Measurements from ENCODE around the gene C1orf198.

C1orf198 gene

GRCh38 chr1:230892018-230892491 lies 23.7 kb upstream of the C1orf198 start:
- Histone ChIP-seq H3K4me1 (ENCODE audit: control insufficient read depth, insufficient read depth, low read length) (peaks cover 3% of the 10 kb centered on the region), H3K36me3 (ENCODE audit: control insufficient read depth, insufficient read depth, low read length) (no peaks in the 10 kb centered on the region), H3K9me3 (ENCODE audit: control insufficient read depth, insufficient read depth, low read length) (no peaks in the 10 kb centered on the region), H3K4me3 (ENCODE audit: low read length) (no peak overlapping the region), H3K27me3 (ENCODE audit: control insufficient read depth, insufficient read depth, low read length) (no peaks in the 10 kb centered on the region), H3K27ac (ENCODE audit: low read length) (no peak overlapping the region)
- no peak for DNase-seq (ENCODE audit: low read depth, low spot score)
- WGBS (ENCODE audit: insufficient coverage, insufficient read length), result no CpG with 5 or more reads among the region's 6 CpGs

DNA sequence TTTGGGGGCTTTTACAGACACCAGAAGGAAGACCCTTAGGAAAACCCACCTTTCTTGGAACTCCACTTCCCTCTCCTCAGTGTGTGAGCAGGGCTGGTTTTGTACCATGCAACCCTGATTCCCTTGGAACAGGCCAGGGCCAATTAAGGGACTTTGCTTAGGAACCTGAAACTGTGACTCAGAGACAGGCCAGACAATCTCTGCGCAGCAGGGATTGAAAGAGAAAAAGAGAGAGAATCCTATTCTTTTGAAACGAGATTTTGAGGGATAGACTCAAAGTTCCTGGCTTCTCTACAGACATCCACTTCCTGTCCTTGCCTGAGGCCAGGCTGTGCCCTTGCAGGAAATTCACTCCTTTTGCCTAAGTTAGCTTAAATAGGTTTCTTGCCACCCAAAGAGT lies 23.1 kb upstream of the C1orf198 start:
- no peak for DNase-seq (ENCODE audit: low read depth, low spot score)
- Histone ChIP-seq H3K27me3 (ENCODE audit: control insufficient read depth, insufficient read depth, low read length) (no peaks in the 10 kb centered on the region), H3K4me1 (ENCODE audit: control insufficient read depth, insufficient read depth, low read length) (peaks cover 3% of the 10 kb centered on the region), H3K36me3 (ENCODE audit: control insufficient read depth, insufficient read depth, low read length) (no peaks in the 10 kb centered on the region), H3K4me3 (ENCODE audit: low read length) (no peak overlapping the region), H3K9me3 (ENCODE audit: control insufficient read depth, insufficient read depth, low read length) (no peaks in the 10 kb centered on the region), H3K27ac (ENCODE audit: low read length) (no peak overlapping the region)
- WGBS (ENCODE audit: insufficient coverage, insufficient read length), result no CpG with 5 or more reads among the region's 2 CpGs

GRCh38 chr1:230884646-230885045 lies 16.3 kb upstream of the C1orf198 start:
- Histone ChIP-seq H3K4me1 (ENCODE audit: control insufficient read depth, insufficient read depth, low read length) (no peaks in the 10 kb centered on the region), H3K27ac (ENCODE audit: low read length) (no peak overlapping the region), H3K27me3 (ENCODE audit: control insufficient read depth, insufficient read depth, low read length) (no peaks in the 10 kb centered on the region), H3K9me3 (ENCODE audit: control insufficient read depth, insufficient read depth, low read length) (no peaks in the 10 kb centered on the region), H3K36me3 (ENCODE audit: control insufficient read depth, insufficient read depth, low read length) (no peaks in the 10 kb centered on the region), H3K4me3 (ENCODE audit: low read length) (no peak overlapping the region)
- no CpG with 5 or more reads among the region's 2 CpGs for WGBS (ENCODE audit: insufficient coverage, insufficient read length)
- no peak for DNase-seq (ENCODE audit: low read depth, low spot score)

GRCh38 chr1:230883967-230884366 lies 15.6 kb upstream of the C1orf198 start:
- no peaks in the 10 kb centered on the region for H3K9me3 ChIP-seq (ENCODE audit: control insufficient read depth, insufficient read depth, low read length)
- H3K4me1 ChIP-seq (ENCODE audit: control insufficient read depth, insufficient read depth, low read length), result no peaks in the 10 kb centered on the region
- no CpG with 5 or more reads among the region's 4 CpGs for WGBS (ENCODE audit: insufficient coverage, insufficient read length)
- no peak overlapping the region for H3K4me3 ChIP-seq (ENCODE audit: low read length)
- no peak overlapping the region for H3K27ac ChIP-seq (ENCODE audit: low read length)
- no peaks in the 10 kb centered on the region for H3K27me3 ChIP-seq (ENCODE audit: control insufficient read depth, insufficient read depth, low read length)
- no peaks in the 10 kb centered on the region for H3K36me3 ChIP-seq (ENCODE audit: control insufficient read depth, insufficient read depth, low read length)
- DNase-seq (ENCODE audit: low read depth, low spot score), result no peak

DNA sequence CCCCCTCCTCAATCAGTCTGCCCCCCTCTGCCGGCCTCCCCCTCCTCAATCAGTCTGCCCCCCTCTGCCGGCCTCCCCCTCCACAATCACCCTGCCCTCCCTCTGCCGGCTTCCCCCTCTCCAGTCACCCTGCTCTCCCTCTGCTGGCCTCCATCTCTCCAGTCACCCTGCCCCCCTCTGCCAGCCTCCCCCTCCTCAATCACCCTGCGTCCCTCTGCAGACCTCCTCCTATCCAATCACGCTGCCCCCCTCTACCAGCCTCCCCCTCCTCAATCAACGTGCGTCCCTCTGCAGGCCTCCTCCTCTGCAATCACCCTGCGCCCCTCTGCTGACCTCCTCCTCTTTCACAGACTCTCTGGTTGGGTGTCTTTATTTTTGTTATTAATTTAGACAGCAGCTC lies 11.5 kb upstream of the C1orf198 start:
- H3K4me3 ChIP-seq (ENCODE audit: low read length), result no peak overlapping the region
- no peaks in the 10 kb centered on the region for H3K36me3 ChIP-seq (ENCODE audit: control insufficient read depth, insufficient read depth, low read length)
- no peak overlapping the region for H3K27ac ChIP-seq (ENCODE audit: low read length)
- no peak for DNase-seq (ENCODE audit: low read depth, low spot score)
- no peaks in the 10 kb centered on the region for H3K27me3 ChIP-seq (ENCODE audit: control insufficient read depth, insufficient read depth, low read length)
- no CpG with 5 or more reads among the region's 8 CpGs for WGBS (ENCODE audit: insufficient coverage, insufficient read length)
- H3K9me3 ChIP-seq (ENCODE audit: control insufficient read depth, insufficient read depth, low read length), result no peaks in the 10 kb centered on the region
- H3K4me1 ChIP-seq (ENCODE audit: control insufficient read depth, insufficient read depth, low read length), result no peaks in the 10 kb centered on the region

- Histone ChIP-seq H3K4me3 (ENCODE audit: low read length) (no peak overlapping the region), H3K36me3 (ENCODE audit: control insufficient read depth, insufficient read depth, low read length) (no peaks in the 10 kb centered on the region), H3K9me3 (ENCODE audit: control insufficient read depth, insufficient read depth, low read length) (no peaks in the 10 kb centered on the region), H3K4me1 (ENCODE audit: control insufficient read depth, insufficient read depth, low read length) (no peaks in the 10 kb centered on the region), H3K27ac (ENCODE audit: low read length) (no peak overlapping the region), H3K27me3 (ENCODE audit: control insufficient read depth, insufficient read depth, low read length) (no peaks in the 10 kb centered on the region)
- 100% methylated on average over 1 of the region's 5 CpGs for WGBS (ENCODE audit: insufficient coverage, insufficient read length)
- no peak for DNase-seq (ENCODE audit: low read depth, low spot score)
These were observed 10.3 kb upstream of the C1orf198 start for GRCh38 chr1:230878591-230878990.

GRCh38 chr1:230877924-230878590 lies 9.7 kb upstream of the C1orf198 start:
- no peaks in the 10 kb centered on the region for H3K4me1 ChIP-seq (ENCODE audit: control insufficient read depth, insufficient read depth, low read length)
- DNase-seq (ENCODE audit: low read depth, low spot score), result no peak
- H3K27ac ChIP-seq (ENCODE audit: low read length), result no peak overlapping the region
- WGBS (ENCODE audit: insufficient coverage, insufficient read length), result no CpG with 5 or more reads among the region's 4 CpGs
- H3K27me3 ChIP-seq (ENCODE audit: control insufficient read depth, insufficient read depth, low read length), result no peaks in the 10 kb centered on the region
- H3K9me3 ChIP-seq (ENCODE audit: control insufficient read depth, insufficient read depth, low read length), result no peaks in the 10 kb centered on the region
- no peak overlapping the region for H3K4me3 ChIP-seq (ENCODE audit: low read length)
- H3K36me3 ChIP-seq (ENCODE audit: control insufficient read depth, insufficient read depth, low read length), result no peaks in the 10 kb centered on the region

DNA sequence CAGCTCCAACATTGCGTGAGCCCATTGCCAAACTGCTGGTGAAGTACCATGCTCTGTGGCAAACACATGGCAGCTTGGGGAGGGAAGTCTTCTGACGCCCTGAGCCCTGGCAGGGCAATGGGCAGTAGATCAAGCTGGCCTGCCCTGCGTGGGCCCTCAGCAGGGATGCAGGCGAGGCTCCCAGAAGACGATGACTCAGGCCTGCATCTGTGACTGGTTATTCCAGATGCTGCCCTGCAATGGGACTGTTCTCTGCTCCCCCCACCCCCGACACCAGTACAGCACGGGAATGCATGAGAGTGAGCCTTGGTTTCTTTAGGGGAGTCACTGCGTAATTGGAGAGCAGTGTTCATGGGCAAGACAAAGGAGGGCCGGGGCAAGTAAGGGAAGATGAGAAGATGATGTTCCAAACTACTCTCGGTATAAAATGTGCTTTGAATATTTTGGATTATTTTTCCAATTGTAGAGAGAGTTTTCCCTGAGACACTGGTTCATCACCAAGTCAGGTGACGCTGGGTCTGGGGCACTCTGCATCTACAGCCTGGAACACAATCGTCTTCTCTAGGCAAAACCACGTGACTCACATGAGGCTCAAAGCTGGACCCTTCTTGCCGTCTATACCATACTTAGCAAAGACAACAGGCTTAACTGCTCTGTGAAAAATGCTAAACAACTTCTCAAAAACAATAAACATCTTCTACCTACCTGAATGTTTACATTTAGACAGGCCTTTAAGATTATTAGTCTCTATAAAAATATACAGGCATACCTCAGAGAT lies 9.0 kb upstream of the C1orf198 start:
- Histone ChIP-seq H3K4me3 (ENCODE audit: low read length) (no peak overlapping the region), H3K4me1 (ENCODE audit: control insufficient read depth, insufficient read depth, low read length) (no peaks in the 10 kb centered on the region), H3K27ac (ENCODE audit: low read length) (no peak overlapping the region), H3K36me3 (ENCODE audit: control insufficient read depth, insufficient read depth, low read length) (no peaks in the 10 kb centered on the region), H3K27me3 (ENCODE audit: control insufficient read depth, insufficient read depth, low read length) (no peaks in the 10 kb centered on the region), H3K9me3 (ENCODE audit: control insufficient read depth, insufficient read depth, low read length) (no peaks in the 10 kb centered on the region)
- no peak for DNase-seq (ENCODE audit: low read depth, low spot score)
- no CpG with 5 or more reads among the region's 14 CpGs for WGBS (ENCODE audit: insufficient coverage, insufficient read length)

DNA sequence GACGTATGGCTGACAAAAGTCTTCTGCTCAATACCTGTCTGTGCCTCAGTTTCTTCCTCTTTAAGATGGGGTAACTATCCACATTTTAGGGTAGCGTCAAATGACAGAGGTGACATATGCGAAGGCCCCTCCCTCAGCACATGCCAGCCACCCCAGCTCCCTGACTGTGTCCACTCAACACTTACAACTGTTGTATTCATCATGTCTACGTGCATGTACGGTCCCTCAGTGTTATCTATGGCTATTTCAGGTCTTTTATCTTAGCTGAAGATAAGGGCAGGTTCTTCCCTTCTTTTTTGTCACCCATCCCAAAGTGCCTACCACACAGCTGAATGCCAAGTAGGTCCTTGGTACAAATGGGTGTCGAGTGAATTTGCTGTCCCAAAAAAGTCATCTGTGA lies 8.3 kb upstream of the C1orf198 start:
- Histone ChIP-seq H3K27ac (ENCODE audit: low read length) (no peak overlapping the region), H3K36me3 (ENCODE audit: control insufficient read depth, insufficient read depth, low read length) (no peaks in the 10 kb centered on the region), H3K27me3 (ENCODE audit: control insufficient read depth, insufficient read depth, low read length) (no peaks in the 10 kb centered on the region), H3K9me3 (ENCODE audit: control insufficient read depth, insufficient read depth, low read length) (no peaks in the 10 kb centered on the region), H3K4me3 (ENCODE audit: low read length) (no peak overlapping the region), H3K4me1 (ENCODE audit: control insufficient read depth, insufficient read depth, low read length) (no peaks in the 10 kb centered on the region)
- WGBS (ENCODE audit: insufficient coverage, insufficient read length), result no CpG with 5 or more reads among the region's 6 CpGs
- DNase-seq (ENCODE audit: low read depth, low spot score), result no peak

- WGBS (ENCODE audit: insufficient coverage, insufficient read length), result no CpG with 5 or more reads among the region's 8 CpGs
- no peaks in the 10 kb centered on the region for H3K36me3 ChIP-seq (ENCODE audit: control insufficient read depth, insufficient read depth, low read length)
These were observed 7.0 kb upstream of the C1orf198 start for GRCh38 chr1:230875370-230875769.

More at GRCh38 chr1:230875370-230875769, 7.0 kb upstream of the C1orf198 start:
- no peak for DNase-seq (ENCODE audit: low read depth, low spot score)
- Histone ChIP-seq H3K4me1 (ENCODE audit: control insufficient read depth, insufficient read depth, low read length) (no peaks in the 10 kb centered on the region), H3K4me3 (ENCODE audit: low read length) (no peak overlapping the region), H3K9me3 (ENCODE audit: control insufficient read depth, insufficient read depth, low read length) (no peaks in the 10 kb centered on the region), H3K27ac (ENCODE audit: low read length) (no peak overlapping the region), H3K27me3 (ENCODE audit: control insufficient read depth, insufficient read depth, low read length) (no peaks in the 10 kb centered on the region)

All from iPS DF 6.9 (cell line).